ENCODE data around the gene CYSTM1. TPM values are rescaled to one million over a fixed set of nuclear protein-coding genes. Genes with fewer than 3 reads are reported as not detected.

Gene CYSTM1
- total and polyA plus RNA-seq, 2 of the 8 experiments (the other 6 are each of a cell fraction or from before 2014, with no cell fraction given), result 25.0 to 47.8 TPM

- TF ChIP-seq CTCF (IDR thresholded peaks at IDR 0.05; ENCODE audit: control extremely low read depth in 1 of 3, insufficient read depth in 1 of 3, low read depth in 1 of 3, low read length in 3 of 3) (no peak), HDAC2 (IDR thresholded peaks at IDR 0.05; ENCODE audit: borderline replicate concordance in 1 of 2, low read depth in 2 of 2, low read length in 2 of 2) (no peak), TAF7 (optimal IDR thresholded peaks at IDR 0.05; ENCODE audit: borderline replicate concordance, low read depth, low read length) (no peak), JUND (IDR thresholded peaks at IDR 0.05; ENCODE audit: low read length) (no peak), RAD21 (IDR thresholded peaks at IDR 0.05 in 1 of 2, conservative IDR thresholded peaks at IDR 0.05 in 1 of 2; ENCODE audit: low read depth in 2 of 2, low read length in 2 of 2) (no peak)
These were observed 39.9 kb upstream of the CYSTM1 start (continued) for GRCh38 chr5:140135127-140135526.

Measured in H1 (cell line).